Activated CD8-positive, alpha-beta memory T cell treated with anti-CD3 and anti-CD28 coated beads, Interleukin-2, amount 50 U/mL, for 24 hours (primary cell): Measurements from ENCODE around the gene PKNOX1.
"Not testable (repeated sequence)": the region's sequence is repeated elsewhere in the genome, so short reads cannot be mapped to it uniquely, and the experiment has no call there.

Source experiments
- DNase-seq: peaks from one replicate; pipeline ENCODE4 v3.0.0-alpha.2; 2020; ENCODE audit errors: extremely low read depth

The PKNOX1 gene

GRCh38 chr21:42986125-42986783 lies 11.9 kb downstream of the PKNOX1 start:
- DNase-seq, result no peak

DNA sequence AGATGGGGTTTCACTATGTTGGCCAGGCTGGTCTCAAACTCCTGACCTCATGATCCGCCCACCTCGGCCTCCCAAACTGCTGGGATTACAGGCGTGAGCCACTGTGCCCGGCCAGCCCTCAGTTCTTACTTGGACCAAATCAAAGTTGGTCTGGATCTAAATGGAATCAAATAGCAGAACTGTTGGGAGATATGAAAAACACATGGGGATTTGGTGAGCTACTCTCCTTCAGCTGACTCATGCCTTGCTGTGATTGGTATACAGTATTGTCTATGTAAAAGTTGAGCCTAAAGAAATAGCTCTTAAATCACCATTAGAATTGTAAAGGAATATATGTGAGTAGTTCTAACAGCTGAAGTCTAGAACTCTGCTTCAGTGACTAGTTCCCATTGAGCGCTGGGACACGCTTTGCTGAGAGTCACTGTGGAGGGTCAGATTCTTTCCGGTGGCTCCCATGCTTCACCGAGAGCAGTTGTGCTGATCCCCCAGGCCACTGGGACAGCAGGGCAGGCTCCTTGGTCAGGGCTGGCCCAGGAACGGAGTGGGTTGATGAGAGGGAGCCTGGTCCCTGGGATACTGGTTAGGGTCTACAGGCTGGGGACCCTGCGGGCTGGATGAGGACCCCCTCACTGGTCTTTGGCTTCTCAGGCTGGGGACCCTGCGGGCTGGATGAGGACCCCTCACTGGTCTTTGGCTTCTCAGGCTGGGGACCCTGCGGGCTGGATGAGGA lies 14.0 kb downstream of the PKNOX1 start:
- no peak for DNase-seq

- not testable (repeated sequence) for DNase-seq
Observed at GRCh38 chr21:42989370-42989769, 15.0 kb downstream of the PKNOX1 start.

GRCh38 chr21:42989816-42990650 lies 15.7 kb downstream of the PKNOX1 start:
- DNase-seq, result no peak

DNA sequence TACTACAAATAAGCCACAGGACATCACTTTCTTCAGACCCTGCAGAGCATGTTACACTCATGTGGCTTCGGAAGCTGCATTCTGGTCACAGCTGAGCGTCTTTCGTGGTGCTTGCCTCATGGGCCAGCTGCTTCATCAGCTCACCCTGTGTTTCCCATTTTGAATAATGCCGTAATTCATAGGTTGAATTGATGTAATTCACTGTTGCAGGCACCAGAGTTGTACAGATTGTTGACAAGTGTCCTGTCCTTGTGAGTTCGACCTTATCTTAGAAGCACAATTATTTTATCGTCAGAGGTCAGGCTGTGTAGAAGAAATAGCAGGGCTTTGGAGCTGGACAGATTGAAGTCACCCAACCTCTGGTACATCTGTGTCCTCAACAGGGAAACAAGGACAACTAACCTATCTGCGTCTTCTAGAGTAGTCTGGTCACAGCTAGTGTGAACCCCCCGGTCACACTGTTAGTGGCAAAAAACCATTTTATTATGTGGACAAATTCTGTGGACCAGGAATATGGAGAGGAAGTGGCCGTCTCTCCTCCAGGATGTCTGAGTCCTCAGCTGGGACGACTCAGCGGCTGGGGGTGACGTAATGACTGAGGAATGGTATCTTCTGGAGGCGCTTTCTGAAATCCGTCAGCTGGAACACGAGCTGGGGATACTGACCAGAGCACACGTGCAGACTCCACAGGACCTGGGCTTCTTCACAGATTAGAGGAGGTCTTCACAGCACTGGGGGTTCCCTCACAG lies 17.8 kb downstream of the PKNOX1 start:
- no peak for DNase-seq

DNA sequence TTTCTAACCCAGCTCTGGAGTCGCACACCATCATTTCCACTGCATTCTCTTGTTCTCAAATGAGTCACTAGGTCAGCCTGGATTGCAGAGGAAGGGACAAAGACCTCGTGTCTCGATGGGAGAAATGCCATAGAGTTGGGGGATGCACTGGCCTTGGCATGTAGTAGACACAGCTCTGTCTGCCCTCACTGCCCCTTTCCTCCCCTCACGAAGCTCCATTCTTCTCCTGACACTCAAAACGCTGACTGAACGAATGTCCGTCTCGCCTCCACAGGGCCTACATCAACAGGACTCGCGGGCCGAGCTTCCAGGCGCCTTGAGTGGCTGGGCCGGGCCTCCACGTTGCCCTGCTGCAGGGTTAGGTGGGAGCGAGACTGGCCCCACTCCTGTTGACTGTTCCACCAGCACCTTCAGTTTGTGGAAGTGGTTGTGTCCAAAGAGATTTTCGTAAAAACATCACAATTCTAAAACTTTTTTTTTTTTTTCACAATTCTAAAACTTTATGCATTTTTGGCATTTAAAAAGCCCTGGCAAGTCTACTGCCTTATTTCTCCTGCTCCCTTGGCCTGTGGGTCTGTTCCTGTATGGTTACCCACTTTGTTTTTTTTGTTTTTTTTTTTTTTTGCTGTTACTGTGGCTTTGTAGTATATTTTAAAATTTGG lies 18.8 kb downstream of the PKNOX1 start:
- DNase-seq, result no peak

GRCh38 chr21:42997053-42997452 lies 22.7 kb downstream of the PKNOX1 start:
- no peak for DNase-seq

DNA sequence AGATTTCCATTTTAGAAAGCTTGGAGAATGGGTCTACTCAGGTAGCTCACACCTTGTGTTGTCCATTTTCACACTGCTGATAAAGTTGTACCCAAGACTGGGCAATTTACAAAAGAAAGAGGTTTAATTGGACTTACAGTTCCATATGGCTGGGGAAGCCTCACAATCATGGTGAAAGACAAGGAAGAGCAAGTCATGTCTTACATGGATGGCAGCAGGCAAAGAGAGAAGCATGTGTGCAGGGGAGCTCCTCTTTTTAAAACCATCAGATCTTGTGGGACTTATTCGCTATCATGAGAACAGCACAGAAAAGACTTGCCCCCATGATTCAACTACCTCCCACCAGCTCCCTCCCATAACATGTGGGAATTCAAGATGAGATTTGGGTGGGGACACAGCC lies 23.6 kb downstream of the PKNOX1 start:
- not testable (repeated sequence) for DNase-seq

GRCh38 chr21:42999152-42999551 lies 24.8 kb downstream of the PKNOX1 start:
- not testable (repeated sequence) for DNase-seq

- not testable (repeated sequence) for DNase-seq
Observed at GRCh38 chr21:43000041-43000440, 25.7 kb downstream of the PKNOX1 start.

- no peak for DNase-seq
Observed at GRCh38 chr21:43001316-43001715, 27.0 kb downstream of the PKNOX1 start.

GRCh38 chr21:43004926-43005325 lies 30.6 kb downstream of the PKNOX1 start:
- no peak for DNase-seq

DNA sequence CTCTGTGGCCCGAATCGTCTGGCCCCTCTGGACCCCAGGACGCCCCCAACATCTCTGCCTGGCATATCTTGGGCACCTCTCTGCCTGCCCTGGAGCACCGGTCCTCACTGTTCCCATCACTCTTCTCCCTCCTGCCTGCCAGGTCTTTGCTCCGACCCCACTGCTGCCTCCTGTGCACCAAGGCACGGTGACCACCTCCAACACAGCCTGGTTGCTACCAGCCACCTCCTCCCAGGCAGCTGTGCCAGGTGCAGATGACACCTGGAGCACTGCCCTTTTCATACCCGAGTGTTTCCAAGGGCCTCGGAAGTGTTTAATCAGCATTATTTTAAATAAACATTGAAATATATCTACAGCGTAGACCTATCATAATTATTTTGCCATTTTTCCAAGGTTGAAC lies 31.3 kb downstream of the PKNOX1 start:
- DNase-seq, result no peak

- DNase-seq, result not testable (repeated sequence)
Observed at GRCh38 chr21:43006051-43006873, 31.9 kb downstream of the PKNOX1 start.

DNA sequence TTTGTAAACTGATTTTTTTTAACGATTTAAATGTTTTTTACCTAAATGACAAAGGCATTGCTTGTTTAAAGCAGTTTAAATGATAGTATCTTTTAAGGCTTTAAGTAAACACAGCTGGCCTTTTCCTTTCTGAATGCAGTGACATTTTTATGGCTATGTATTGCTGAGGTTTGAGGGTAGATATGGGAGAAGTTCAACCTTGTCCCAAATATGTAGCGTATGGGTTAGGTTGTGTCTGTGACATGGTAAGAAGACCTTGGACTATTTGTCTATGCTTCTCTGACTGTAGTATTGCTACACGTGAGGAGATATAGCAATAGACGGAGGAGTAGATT lies 32.5 kb downstream of the PKNOX1 start:
- DNase-seq, result no peak

GRCh38 chr21:43012596-43012995 lies 38.2 kb downstream of the PKNOX1 start:
- DNase-seq, result no peak

DNA sequence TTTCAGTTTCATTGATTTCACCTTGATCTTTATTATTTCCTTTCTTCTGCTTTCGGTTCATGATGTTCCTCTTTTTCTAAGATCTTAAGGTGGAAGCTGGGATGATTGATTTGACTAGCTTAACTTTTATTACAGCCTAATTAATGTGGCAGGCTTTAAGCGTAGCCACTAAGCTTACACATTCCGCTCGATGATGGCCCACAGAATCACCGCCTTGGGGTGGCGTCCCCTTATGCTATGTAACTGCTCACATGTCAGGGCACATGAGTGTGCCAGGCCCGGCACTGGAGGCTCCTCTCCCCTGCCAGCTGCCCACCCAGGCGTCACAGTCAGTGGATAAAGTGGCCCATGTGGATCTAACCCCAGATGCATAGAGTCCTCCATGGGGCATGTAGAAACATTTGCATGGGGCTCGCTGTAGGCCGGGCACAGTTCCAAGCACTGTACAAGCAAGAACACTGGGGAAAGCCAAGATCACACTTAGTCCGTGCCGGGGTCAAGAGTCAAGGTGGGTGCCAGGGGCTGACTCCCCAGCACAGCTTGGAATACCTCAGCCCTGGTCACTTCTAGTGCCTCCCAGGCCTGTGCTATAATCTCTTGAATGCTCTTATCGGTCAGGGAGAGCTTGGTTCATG lies 41.7 kb downstream of the PKNOX1 start:
- DNase-seq, result no peak

DNA sequence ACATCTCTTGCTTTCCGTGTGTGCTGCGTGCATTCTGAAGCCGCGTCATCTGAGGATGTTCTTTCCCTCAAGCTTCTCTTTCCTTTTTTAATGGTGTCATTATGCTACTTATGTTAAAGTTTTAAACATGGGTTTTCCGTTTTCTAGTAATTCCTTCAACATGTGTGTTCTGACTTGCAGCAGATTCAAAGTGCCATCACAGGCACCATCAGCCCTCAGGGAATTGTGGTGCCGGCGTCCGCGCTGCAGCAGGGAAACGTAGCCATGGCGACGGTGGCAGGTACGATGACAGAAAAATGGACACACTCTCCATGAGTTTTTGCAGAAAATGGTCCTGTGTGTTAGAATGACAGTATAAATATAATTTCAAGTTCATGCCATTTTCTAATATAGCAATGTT lies 42.4 kb downstream of the PKNOX1 start:
- DNase-seq, result no peak

DNA sequence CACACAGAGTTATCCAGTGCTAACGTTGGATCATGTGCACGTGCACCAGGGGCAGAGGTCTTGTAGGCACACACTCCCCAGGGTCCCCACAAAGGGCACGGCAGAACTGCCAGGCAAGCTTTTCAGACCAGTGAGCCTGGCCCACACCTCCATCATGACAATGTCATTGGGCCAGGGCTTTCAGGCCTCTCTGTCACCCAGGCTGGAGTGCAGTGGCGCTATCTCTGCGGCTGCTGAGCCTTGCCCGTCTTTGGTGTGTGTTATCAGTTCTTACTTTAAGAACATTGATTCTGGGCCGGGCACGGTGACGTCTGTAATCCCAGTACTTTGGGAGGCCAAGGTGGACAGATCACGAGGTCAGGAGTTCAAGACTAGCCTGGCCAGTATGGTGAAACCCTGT lies 44.2 kb downstream of the PKNOX1 start:
- no peak for DNase-seq

DNA sequence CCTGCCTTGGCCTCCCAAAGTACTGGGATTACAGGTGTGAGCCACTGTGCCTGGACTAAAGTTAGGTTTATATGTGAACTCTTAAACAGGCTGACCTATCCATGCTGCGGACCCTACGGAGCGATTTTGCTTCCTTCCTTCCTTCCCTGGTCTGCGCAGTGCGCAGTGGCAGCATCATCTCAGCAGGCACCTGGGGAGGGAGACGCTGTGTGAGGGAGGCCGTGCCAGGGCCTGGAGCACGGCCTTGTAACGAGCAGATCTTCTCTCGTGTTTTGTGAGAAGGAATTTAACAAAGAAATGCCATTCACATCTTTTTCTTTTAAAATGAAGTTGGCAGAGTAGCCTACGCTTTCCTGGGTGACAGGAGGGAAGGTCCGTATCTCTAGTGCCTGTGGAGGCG lies 45.8 kb downstream of the PKNOX1 start:
- DNase-seq, result no peak
